Measurements from ENCODE around the gene SLC39A11.

DNA sequence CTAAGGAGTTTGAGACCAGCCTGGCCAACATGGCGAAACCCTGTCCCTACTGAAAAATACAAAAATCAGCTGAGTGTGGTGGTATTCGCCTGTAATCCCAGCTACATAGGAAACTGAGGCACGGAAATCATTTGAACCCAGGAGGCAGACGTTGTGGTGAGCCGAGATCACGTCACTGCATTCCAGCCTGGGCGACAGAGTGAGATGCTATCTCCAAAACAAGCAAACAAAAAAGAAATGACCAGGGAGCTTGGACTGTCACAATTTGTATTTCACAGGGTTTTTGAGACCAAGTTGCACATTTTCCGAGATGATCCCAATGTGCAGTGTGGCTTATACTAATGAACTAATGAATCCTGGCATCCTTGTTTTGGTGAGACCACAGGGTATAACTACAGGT is 156.5 kb downstream of the SLC39A11 start:
- TF ChIP-seq, protein P1, sequence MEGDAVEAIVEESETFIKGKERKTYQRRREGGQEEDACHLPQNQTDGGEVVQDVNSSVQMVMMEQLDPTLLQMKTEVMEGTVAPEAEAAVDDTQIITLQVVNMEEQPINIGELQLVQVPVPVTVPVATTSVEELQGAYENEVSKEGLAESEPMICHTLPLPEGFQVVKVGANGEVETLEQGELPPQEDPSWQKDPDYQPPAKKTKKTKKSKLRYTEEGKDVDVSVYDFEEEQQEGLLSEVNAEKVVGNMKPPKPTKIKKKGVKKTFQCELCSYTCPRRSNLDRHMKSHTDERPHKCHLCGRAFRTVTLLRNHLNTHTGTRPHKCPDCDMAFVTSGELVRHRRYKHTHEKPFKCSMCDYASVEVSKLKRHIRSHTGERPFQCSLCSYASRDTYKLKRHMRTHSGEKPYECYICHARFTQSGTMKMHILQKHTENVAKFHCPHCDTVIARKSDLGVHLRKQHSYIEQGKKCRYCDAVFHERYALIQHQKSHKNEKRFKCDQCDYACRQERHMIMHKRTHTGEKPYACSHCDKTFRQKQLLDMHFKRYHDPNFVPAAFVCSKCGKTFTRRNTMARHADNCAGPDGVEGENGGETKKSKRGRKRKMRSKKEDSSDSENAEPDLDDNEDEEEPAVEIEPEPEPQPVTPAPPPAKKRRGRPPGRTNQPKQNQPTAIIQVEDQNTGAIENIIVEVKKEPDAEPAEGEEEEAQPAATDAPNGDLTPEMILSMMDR (IDR thresholded peaks at IDR 0.05) = no peak
- TF ChIP-seq POLR2A (IDR thresholded peaks at IDR 0.05) = no peak

All from thyroid gland (tissue), 4 donors.